ENCODE measurements around the gene MINK1.

DNA sequence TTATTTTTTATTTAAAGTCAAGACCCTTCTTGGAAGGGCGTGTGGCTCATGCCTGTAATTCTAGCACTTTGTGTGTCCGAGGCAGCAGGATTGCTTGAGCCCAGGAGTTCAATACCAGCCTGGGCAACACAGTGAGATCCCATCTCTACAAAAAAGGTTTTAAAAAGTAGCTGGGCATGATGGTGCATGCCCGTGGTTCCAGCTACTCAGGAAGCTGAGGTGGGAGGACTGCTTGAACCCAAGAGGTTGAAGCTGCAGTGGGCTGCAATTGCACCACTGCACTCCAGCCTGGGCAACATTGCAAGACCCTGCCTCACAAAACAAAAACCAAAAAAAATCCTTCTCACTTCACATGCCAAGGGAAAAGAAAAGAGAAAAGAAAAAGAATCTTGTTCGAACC, 29.6 kb downstream of the MINK1 start:
- TF ChIP-seq, protein P1, sequence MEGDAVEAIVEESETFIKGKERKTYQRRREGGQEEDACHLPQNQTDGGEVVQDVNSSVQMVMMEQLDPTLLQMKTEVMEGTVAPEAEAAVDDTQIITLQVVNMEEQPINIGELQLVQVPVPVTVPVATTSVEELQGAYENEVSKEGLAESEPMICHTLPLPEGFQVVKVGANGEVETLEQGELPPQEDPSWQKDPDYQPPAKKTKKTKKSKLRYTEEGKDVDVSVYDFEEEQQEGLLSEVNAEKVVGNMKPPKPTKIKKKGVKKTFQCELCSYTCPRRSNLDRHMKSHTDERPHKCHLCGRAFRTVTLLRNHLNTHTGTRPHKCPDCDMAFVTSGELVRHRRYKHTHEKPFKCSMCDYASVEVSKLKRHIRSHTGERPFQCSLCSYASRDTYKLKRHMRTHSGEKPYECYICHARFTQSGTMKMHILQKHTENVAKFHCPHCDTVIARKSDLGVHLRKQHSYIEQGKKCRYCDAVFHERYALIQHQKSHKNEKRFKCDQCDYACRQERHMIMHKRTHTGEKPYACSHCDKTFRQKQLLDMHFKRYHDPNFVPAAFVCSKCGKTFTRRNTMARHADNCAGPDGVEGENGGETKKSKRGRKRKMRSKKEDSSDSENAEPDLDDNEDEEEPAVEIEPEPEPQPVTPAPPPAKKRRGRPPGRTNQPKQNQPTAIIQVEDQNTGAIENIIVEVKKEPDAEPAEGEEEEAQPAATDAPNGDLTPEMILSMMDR (conservative IDR thresholded peaks at IDR 0.05) = no peak
- TF ChIP-seq ZFX (IDR thresholded peaks at IDR 0.05) = no peak
